Measurements from ENCODE around the gene DAPK1.

Gene DAPK1

GRCh38 chr9:87639949-87640348 lies 142.3 kb downstream of the DAPK1 start:
- Histone ChIP-seq H3F3A (ENCODE audit: control insufficient read depth, insufficient read depth) (no peaks in the 10 kb centered on the region), H3K4me2 (ENCODE audit: low read length) (no peak overlapping the region), H3K27me3 (ENCODE audit: control insufficient read depth, low read length) (no peaks in the 10 kb centered on the region), H3K9me2 (replicated peaks; ENCODE audit: control insufficient read depth, low read length) (no peaks in the 10 kb centered on the region), H3K79me2 (ENCODE audit: control insufficient read depth, low read length) (no peaks in the 10 kb centered on the region), H3K4me3 (ENCODE audit: low read length) (no peak overlapping the region), H3K27ac (ENCODE audit: low read depth, low read length) (no peak overlapping the region), H3K4me1 (ENCODE audit: control insufficient read depth, low read length) (no peaks in the 10 kb centered on the region), H3K36me3 (ENCODE audit: control insufficient read depth, low read length) (no peaks in the 10 kb centered on the region), H3K9me3 (ENCODE audit: control insufficient read depth, insufficient read depth, low read length) (no peaks in the 10 kb centered on the region), H4K20me1 (ENCODE audit: control insufficient read depth, insufficient read depth, low read depth, low read length) (no peaks in the 10 kb centered on the region)
- TF ChIP-seq EZH2phosphoT487 (IDR thresholded peaks at IDR 0.05; ENCODE audit: borderline replicate concordance, low read length) (no peak), CTCF (IDR thresholded peaks at IDR 0.05; ENCODE audit: low read depth, low read length, poor library complexity, severe bottlenecking) (no peak)

- Histone ChIP-seq H3K4me2 (ENCODE audit: low read length) (no peak overlapping the region), H3K79me2 (ENCODE audit: control insufficient read depth, low read length) (no peaks in the 10 kb centered on the region), H4K20me1 (ENCODE audit: control insufficient read depth, insufficient read depth, low read depth, low read length) (no peaks in the 10 kb centered on the region), H3K9me2 (replicated peaks; ENCODE audit: control insufficient read depth, low read length) (no peaks in the 10 kb centered on the region), H3K9me3 (ENCODE audit: control insufficient read depth, insufficient read depth, low read length) (no peaks in the 10 kb centered on the region), H3K27ac (ENCODE audit: low read depth, low read length) (no peak overlapping the region), H3K36me3 (ENCODE audit: control insufficient read depth, low read length) (no peaks in the 10 kb centered on the region), H3K4me3 (ENCODE audit: low read length) (no peak overlapping the region), H3F3A (ENCODE audit: control insufficient read depth, insufficient read depth) (no peaks in the 10 kb centered on the region), H3K27me3 (ENCODE audit: control insufficient read depth, low read length) (no peaks in the 10 kb centered on the region), H3K4me1 (ENCODE audit: control insufficient read depth, low read length) (no peaks in the 10 kb centered on the region)
- no peak for TF ChIP-seq EZH2phosphoT487 (IDR thresholded peaks at IDR 0.05; ENCODE audit: borderline replicate concordance, low read length)
- no peak for TF ChIP-seq CTCF (IDR thresholded peaks at IDR 0.05; ENCODE audit: low read depth, low read length, poor library complexity, severe bottlenecking)
Measured at GRCh38 chr9:87640385-87640795, 142.7 kb downstream of the DAPK1 start.

- Histone ChIP-seq H3F3A (ENCODE audit: control insufficient read depth, insufficient read depth) (no peaks in the 10 kb centered on the region), H3K9me3 (ENCODE audit: control insufficient read depth, insufficient read depth, low read length) (no peaks in the 10 kb centered on the region), H3K27ac (ENCODE audit: low read depth, low read length) (no peak overlapping the region), H3K27me3 (ENCODE audit: control insufficient read depth, low read length) (no peaks in the 10 kb centered on the region), H3K4me2 (ENCODE audit: low read length) (no peak overlapping the region), H3K9me2 (replicated peaks; ENCODE audit: control insufficient read depth, low read length) (no peaks in the 10 kb centered on the region), H3K4me1 (ENCODE audit: control insufficient read depth, low read length) (no peaks in the 10 kb centered on the region), H3K4me3 (ENCODE audit: low read length) (no peak overlapping the region), H3K36me3 (ENCODE audit: control insufficient read depth, low read length) (no peaks in the 10 kb centered on the region), H4K20me1 (ENCODE audit: control insufficient read depth, insufficient read depth, low read depth, low read length) (no peaks in the 10 kb centered on the region), H3K79me2 (ENCODE audit: control insufficient read depth, low read length) (no peaks in the 10 kb centered on the region)
- no peak for TF ChIP-seq CTCF (IDR thresholded peaks at IDR 0.05; ENCODE audit: low read depth, low read length, poor library complexity, severe bottlenecking)
- no peak for TF ChIP-seq EZH2phosphoT487 (IDR thresholded peaks at IDR 0.05; ENCODE audit: borderline replicate concordance, low read length)
Measured at GRCh38 chr9:87641067-87641466, 143.4 kb downstream of the DAPK1 start.
